ENCODE results near the gene VARS2. TPM values are rescaled to one million over a fixed set of nuclear protein-coding genes. Genes with fewer than 3 reads are reported as not detected.
A peak's percentile ranks its signal among the peaks of the same experiment; 100 is the strongest.

VARS2 gene
- total RNA-seq, 1 experiment from 2014 or later, result 68.2 TPM

DNA sequence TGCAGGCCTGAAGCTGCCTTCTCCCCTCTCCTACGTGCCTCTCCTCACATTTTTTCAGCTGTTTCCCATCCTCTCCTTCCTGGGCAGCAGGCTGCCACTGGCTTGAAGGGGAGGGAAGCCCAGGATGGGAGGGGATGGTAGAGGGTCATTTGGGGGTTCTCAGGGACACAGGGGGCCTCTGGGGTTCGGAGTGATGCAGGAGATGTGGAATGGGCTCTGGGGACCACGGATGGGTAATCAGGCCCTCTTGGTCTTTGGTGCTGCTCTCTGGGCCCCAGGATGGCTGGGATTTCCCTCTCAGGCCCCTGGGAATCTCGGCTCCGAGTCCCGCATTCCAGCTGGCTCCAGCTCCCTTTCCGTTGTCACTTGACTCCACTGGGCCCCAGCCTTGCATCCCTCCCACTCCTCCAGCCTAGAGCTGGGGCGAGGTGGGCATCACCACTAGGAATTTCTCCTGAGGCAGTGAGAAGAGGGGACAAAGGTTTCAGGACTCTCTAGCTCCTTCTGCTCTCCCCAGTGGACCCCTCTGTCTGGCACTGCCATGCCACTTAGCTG is 31.8 kb upstream of the VARS2 start:
- TF ChIP-seq, protein P1, sequence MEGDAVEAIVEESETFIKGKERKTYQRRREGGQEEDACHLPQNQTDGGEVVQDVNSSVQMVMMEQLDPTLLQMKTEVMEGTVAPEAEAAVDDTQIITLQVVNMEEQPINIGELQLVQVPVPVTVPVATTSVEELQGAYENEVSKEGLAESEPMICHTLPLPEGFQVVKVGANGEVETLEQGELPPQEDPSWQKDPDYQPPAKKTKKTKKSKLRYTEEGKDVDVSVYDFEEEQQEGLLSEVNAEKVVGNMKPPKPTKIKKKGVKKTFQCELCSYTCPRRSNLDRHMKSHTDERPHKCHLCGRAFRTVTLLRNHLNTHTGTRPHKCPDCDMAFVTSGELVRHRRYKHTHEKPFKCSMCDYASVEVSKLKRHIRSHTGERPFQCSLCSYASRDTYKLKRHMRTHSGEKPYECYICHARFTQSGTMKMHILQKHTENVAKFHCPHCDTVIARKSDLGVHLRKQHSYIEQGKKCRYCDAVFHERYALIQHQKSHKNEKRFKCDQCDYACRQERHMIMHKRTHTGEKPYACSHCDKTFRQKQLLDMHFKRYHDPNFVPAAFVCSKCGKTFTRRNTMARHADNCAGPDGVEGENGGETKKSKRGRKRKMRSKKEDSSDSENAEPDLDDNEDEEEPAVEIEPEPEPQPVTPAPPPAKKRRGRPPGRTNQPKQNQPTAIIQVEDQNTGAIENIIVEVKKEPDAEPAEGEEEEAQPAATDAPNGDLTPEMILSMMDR (conservative IDR thresholded peaks at IDR 0.05), result no peak
- Histone ChIP-seq H3K18ac (ENCODE audit: insufficient read length, low read depth, low read length) (no peak overlapping the region), H2BK15ac (ENCODE audit: low read depth, low read length) (no peak overlapping the region), H3K79me1 (ENCODE audit: insufficient read depth, low read depth, low read length, poor library complexity, severe bottlenecking) (no peaks in the 10 kb centered on the region), H4K20me1 (ENCODE audit: control insufficient read depth, insufficient read depth, insufficient read length) (no peaks in the 10 kb centered on the region), H4K5ac (ENCODE audit: insufficient read length, low read depth, low read length) (no peak overlapping the region), H3K27me3 (ENCODE audit: insufficient read depth, low read length) (no peaks in the 10 kb centered on the region), H3K4me1 (ENCODE audit: insufficient read depth, low read length) (peaks cover 9% of the 10 kb centered on the region; the same call in 1 of the 2 replicates), H3K56ac (ENCODE audit: insufficient read length, low read depth, low read length) (no peak overlapping the region), H3K4me2 (ENCODE audit: insufficient read depth, insufficient read length, low read length) (peak overlapping the region; percentile 95), H3K79me2 (ENCODE audit: insufficient read depth, low read length) (peaks cover 13% of the 10 kb centered on the region; the same call in 1 of the 2 replicates), H4K8ac (replicated peaks; ENCODE audit: insufficient read length, low read depth, low read length) (no peak overlapping the region), H2AFZ (ENCODE audit: low read length) (no peak overlapping the region), H3K23me2 (ENCODE audit: insufficient read length, low read depth, low read length, poor library complexity, severe bottlenecking) (peaks cover 37% of the 10 kb centered on the region), H3K14ac (ENCODE audit: insufficient read depth, low read length) (peak overlapping the region; percentile 45), H3K27ac (ENCODE audit: insufficient read length, low read depth, low read length) (no peak overlapping the region), H3K23ac (ENCODE audit: insufficient read length, low read depth, low read length) (no peak overlapping the region), H2AK5ac (ENCODE audit: insufficient read length, low read length) (no peak overlapping the region), H2BK120ac (ENCODE audit: low read depth, low read length, poor library complexity, severe bottlenecking) (no peak overlapping the region), H3T11ph (ENCODE audit: low read length) (no peak overlapping the region), H2BK20ac (ENCODE audit: low read depth, low read length, poor library complexity, severe bottlenecking) (no peak overlapping the region), H3K4ac (ENCODE audit: low read depth, low read length) (no peak overlapping the region), H4K91ac (ENCODE audit: insufficient read length, low read depth, low read length) (no peak overlapping the region), H2BK5ac (ENCODE audit: insufficient read length, low read length) (no peak overlapping the region), H2BK12ac (ENCODE audit: insufficient read length, low read depth, low read length) (no peak overlapping the region), H3K9ac (ENCODE audit: extremely low read depth, insufficient read length, low read length) (peak overlapping the region; percentile 43), H3K9me3 (ENCODE audit: control insufficient read depth, low read depth, low read length) (no peaks in the 10 kb centered on the region)
- Mint-ChIP-seq H3K27me3 (ENCODE audit: low read depth) (no peaks in the 10 kb centered on the region; the same call in 1 of the 2 replicates), H3K27ac (peak overlapping the region; percentile 65 to 88 (median 85)), H3K9me3 (peaks cover 0 to 2% of the 10 kb centered on the region in 2 experiments; a peak in 1 of 5 replicates), H3K4me1 (peaks cover 75 to 78% of the 10 kb centered on the region in 2 experiments), H3K36me3 (ENCODE audit: insufficient read depth in 1 of 3, low read depth in 3 of 3) (peaks cover 0 to 11% (median 2%) of the 10 kb centered on the region in 3 experiments; a peak in 5 of 7 replicates), H3K4me3 (peak overlapping the region; percentile 72 to 92)
- no peak for DNase-seq
- no CpG with 5 or more reads among the region's 8 CpGs for WGBS (ENCODE audit: extremely low coverage, insufficient read length, low lambda C conversion rate)
